ENCODE measurements around the gene ZNF804B. TPM values are rescaled to one million over a fixed set of nuclear protein-coding genes. Genes with fewer than 3 reads are reported as not detected.

Gene ZNF804B
- total RNA-seq, 1 donor from 2014 or later = not detected

- Histone ChIP-seq H3K36me3 (no peaks in the 10 kb centered on the region), H3K4me1 (peaks cover 6% of the 10 kb centered on the region), H3K4me2 (no peak overlapping the region), H3K9ac (no peak overlapping the region), H4K20me1 (ENCODE audit: low read depth) (no peaks in the 10 kb centered on the region), H3K79me2 (ENCODE audit: low read depth) (no peaks in the 10 kb centered on the region), H3K27ac (no peak overlapping the region), H3F3A (ENCODE audit: low read depth) (no peaks in the 10 kb centered on the region), H2AFZ (replicated peaks) (no peak overlapping the region), H3K4me3 (no peak overlapping the region), H3K9me3 (ENCODE audit: low read depth) (no peaks in the 10 kb centered on the region), H3K27me3 (no peaks in the 10 kb centered on the region)
- no peak for DNase-seq (ENCODE audit: low spot score)
- Mint-ChIP-seq H3K4me3 (no peak overlapping the region), H3K36me3 (no peaks in the 10 kb centered on the region), H3K4me1 (no peaks in the 10 kb centered on the region), H3K27me3 (ENCODE audit: insufficient read depth, low read depth) (peaks cover 2% of the 10 kb centered on the region), H3K9me3 (no peaks in the 10 kb centered on the region), H3K27ac (no peak overlapping the region)
- no peak for TF ChIP-seq CTCF (IDR thresholded peaks at IDR 0.05)
- no peak for TF ChIP-seq EZH2phosphoT487 (IDR thresholded peaks at IDR 0.05)
- TF ChIP-seq EZH2 (IDR thresholded peaks at IDR 0.05) = no peak
Measured at GRCh38 chr7:88772776-88773175, 13.3 kb downstream of the ZNF804B start.

GRCh38 chr7:88775838-88776237 is 16.3 kb downstream of the ZNF804B start:
- no peak overlapping the region for H3K4me3 Mint-ChIP-seq
- no peaks in the 10 kb centered on the region for H3K36me3 ChIP-seq
- H3F3A ChIP-seq (ENCODE audit: low read depth) = no peaks in the 10 kb centered on the region
- no peaks in the 10 kb centered on the region for H3K9me3 Mint-ChIP-seq
- peak; percentile 25 for DNase-seq (ENCODE audit: low spot score)
- TF ChIP-seq CTCF (IDR thresholded peaks at IDR 0.05) = no peak
- no peak for TF ChIP-seq EZH2phosphoT487 (IDR thresholded peaks at IDR 0.05)
- no peak for TF ChIP-seq EZH2 (IDR thresholded peaks at IDR 0.05)
- H3K79me2 ChIP-seq (ENCODE audit: low read depth) = no peaks in the 10 kb centered on the region
- H3K9ac ChIP-seq = no peak overlapping the region
- H3K4me1 Mint-ChIP-seq = no peaks in the 10 kb centered on the region
- peaks cover 2% of the 10 kb centered on the region for H3K27me3 Mint-ChIP-seq (ENCODE audit: insufficient read depth, low read depth)
- H3K4me3 ChIP-seq = no peak overlapping the region
- peaks cover 6% of the 10 kb centered on the region for H3K4me1 ChIP-seq
- no peaks in the 10 kb centered on the region for H3K36me3 Mint-ChIP-seq
- no peaks in the 10 kb centered on the region for H3K27me3 ChIP-seq
- no peaks in the 10 kb centered on the region for H4K20me1 ChIP-seq (ENCODE audit: low read depth)
- no peak overlapping the region for H3K4me2 ChIP-seq
- H3K27ac Mint-ChIP-seq = no peak overlapping the region
- H3K27ac ChIP-seq = no peak overlapping the region
- H3K9me3 ChIP-seq (ENCODE audit: low read depth) = no peaks in the 10 kb centered on the region
- H2AFZ ChIP-seq (replicated peaks) = no peak overlapping the region

- Mint-ChIP-seq H3K27ac (no peak overlapping the region), H3K4me3 (no peak overlapping the region), H3K27me3 (ENCODE audit: insufficient read depth, low read depth) (peaks cover 2% of the 10 kb centered on the region), H3K9me3 (no peaks in the 10 kb centered on the region), H3K4me1 (no peaks in the 10 kb centered on the region), H3K36me3 (no peaks in the 10 kb centered on the region)
- Histone ChIP-seq H2AFZ (replicated peaks) (no peak overlapping the region), H3K4me1 (no peaks in the 10 kb centered on the region), H4K20me1 (ENCODE audit: low read depth) (no peaks in the 10 kb centered on the region), H3K27ac (no peak overlapping the region), H3K9me3 (ENCODE audit: low read depth) (no peaks in the 10 kb centered on the region), H3K4me2 (no peak overlapping the region), H3K9ac (no peak overlapping the region), H3K36me3 (no peaks in the 10 kb centered on the region), H3F3A (ENCODE audit: low read depth) (no peaks in the 10 kb centered on the region), H3K79me2 (ENCODE audit: low read depth) (no peaks in the 10 kb centered on the region), H3K27me3 (no peaks in the 10 kb centered on the region), H3K4me3 (no peak overlapping the region)
- no peak for DNase-seq (ENCODE audit: low spot score)
- TF ChIP-seq EZH2phosphoT487 (IDR thresholded peaks at IDR 0.05) (no peak), EZH2 (IDR thresholded peaks at IDR 0.05) (no peak), CTCF (IDR thresholded peaks at IDR 0.05) (no peak)
Measured at GRCh38 chr7:88787777-88788176, 28.3 kb downstream of the ZNF804B start.

All from neural progenitor cell (in vitro differentiated cells).